HG02970 (cell line): ENCODE data around the gene PDE9A.
"Not testable (repeated sequence)": the region's sequence is repeated elsewhere in the genome, so short reads cannot be mapped to it uniquely, and the experiment has no call there.

Experiments used
- ATAC-seq: cut with Tn5 transposase; IDR thresholded peaks from one replicate; pipeline ENCODE4 v1.9.1; 2021; ENCODE audit warnings: mild to moderate bottlenecking, moderate library complexity, moderate number of reproducible peaks; ENCODE audit not compliant: unreplicated experiment, low FRiP score

Gene PDE9A

GRCh38 chr21:42704861-42705260 lies 51.4 kb downstream of the PDE9A start:
- no peak for ATAC-seq

- ATAC-seq: no peak
Measured at GRCh38 chr21:42705346-42705745, 51.9 kb downstream of the PDE9A start.

- no peak for ATAC-seq
Measured at GRCh38 chr21:42705746-42706374, 52.4 kb downstream of the PDE9A start.

DNA sequence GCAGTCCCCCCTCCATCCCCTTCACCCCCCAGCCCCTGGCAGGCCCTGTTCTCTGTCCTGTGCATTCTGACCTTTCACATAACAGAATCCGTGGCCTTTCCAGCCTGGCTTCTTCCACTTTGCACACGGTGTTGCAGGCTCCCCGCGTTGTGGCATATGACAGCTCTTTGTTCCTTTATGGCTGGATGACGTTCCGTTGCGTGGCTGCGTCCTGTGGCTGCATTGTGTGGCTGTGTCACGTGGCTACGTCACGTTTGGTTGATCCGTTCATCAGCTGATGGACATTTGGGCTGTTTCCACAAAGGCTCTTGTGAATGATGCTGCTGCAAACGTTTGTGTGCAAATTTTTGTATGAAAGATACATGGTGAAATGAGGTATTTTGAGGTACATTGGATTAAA lies 53.3 kb downstream of the PDE9A start:
- no peak for ATAC-seq

- no peak for ATAC-seq
Measured at GRCh38 chr21:42707207-42707830, 53.9 kb downstream of the PDE9A start.

GRCh38 chr21:42708107-42708506 lies 54.7 kb downstream of the PDE9A start:
- no peak for ATAC-seq

DNA sequence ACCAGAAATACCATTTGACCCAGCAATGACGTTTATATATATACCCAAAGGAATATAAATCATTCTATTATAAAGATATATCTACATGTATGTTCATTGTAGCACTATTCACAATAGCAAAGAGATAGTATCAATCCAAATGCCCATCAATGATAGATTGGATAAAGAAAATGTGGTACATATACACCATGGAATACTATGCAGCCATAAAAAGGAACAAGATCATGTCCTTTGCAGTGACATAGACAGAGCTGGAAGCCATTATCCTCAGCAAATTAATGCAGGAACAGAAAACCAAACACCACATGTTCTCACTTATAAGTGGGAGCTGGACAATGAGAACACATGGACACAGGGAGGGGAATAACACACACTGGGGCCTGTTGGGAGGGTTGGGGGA lies 55.5 kb downstream of the PDE9A start:
- ATAC-seq: not testable (repeated sequence)

DNA sequence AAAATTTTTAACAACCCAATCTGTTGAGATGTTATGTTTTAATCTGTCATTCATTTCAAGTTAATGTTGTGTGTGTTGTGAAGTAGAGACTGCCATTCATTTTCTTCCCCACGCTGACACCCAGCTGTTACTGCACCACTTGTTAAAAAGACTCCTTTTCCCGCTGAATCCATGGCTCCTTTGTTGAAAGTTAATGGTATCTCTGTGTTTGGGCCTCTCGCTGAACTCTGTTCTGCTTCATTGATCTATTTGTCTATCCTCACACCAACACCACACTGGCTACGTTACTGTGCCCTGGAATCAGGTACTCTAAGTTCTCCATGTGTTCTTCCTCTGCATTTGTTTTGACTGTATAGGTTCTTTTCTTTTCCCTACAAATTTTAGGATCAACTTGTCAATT lies 58.2 kb downstream of the PDE9A start:
- ATAC-seq: no peak

GRCh38 chr21:42715427-42715826 lies 62.0 kb downstream of the PDE9A start:
- not testable (repeated sequence) for ATAC-seq

GRCh38 chr21:42716074-42716473 lies 62.7 kb downstream of the PDE9A start:
- no peak for ATAC-seq

DNA sequence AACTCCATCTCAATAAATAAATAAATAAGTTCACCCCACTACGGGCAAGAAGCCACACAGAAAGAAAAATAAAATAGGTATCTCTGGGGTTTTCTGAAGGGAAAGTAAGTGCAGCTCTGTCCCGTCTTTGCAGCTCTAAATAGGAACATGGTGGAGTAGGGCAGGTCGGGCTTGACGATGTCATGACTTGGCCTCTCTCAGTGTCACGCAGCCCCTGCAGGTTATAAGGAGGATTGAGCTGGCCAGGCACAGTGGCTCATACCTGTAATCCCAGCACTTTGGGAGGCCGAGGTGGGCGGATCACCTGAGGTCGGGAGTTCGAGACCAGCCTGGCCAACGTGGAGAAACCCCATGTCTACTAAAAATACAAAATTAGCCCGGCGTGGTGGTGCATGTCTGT lies 67.1 kb downstream of the PDE9A start:
- ATAC-seq: not testable (repeated sequence)

GRCh38 chr21:42721341-42721824 lies 68.0 kb downstream of the PDE9A start:
- ATAC-seq: no peak

- ATAC-seq: no peak
Measured at GRCh38 chr21:42722153-42722552, 68.7 kb downstream of the PDE9A start.

- no peak for ATAC-seq
Measured at GRCh38 chr21:42722808-42723473, 69.5 kb downstream of the PDE9A start.

DNA sequence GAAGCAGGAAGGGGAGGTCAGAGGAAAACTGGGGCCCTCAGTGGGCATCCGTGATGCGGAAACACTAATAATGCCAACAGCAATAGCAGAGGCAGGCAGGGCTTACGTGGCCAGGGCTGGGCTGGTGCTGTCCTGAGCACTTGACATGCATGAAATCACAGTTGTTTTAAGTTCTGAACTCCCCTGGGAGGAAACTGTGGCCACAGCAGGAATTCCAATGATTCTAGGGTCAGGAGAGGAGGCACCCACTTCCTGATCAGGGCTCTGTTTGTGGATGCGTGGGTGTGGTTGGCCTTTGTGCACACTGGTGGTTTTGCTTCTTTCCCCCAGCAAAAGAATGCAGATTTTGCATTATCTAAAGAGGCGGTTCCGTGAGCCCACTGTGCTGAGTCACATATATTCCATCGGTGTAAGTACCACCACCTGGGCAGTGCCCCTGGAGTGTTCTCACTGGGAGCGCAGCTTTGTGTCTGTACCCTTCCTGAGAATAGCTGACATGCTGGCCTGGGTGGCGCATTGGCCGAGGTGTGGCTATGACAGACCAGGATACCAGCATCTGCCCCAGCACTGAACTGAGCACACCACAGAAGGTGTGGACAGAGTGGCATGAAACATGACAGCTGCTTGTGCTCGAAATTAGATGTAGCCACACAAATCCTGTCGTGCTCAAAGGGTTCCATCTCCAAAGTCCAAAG lies 71.0 kb downstream of the PDE9A start:
- ATAC-seq: no peak

DNA sequence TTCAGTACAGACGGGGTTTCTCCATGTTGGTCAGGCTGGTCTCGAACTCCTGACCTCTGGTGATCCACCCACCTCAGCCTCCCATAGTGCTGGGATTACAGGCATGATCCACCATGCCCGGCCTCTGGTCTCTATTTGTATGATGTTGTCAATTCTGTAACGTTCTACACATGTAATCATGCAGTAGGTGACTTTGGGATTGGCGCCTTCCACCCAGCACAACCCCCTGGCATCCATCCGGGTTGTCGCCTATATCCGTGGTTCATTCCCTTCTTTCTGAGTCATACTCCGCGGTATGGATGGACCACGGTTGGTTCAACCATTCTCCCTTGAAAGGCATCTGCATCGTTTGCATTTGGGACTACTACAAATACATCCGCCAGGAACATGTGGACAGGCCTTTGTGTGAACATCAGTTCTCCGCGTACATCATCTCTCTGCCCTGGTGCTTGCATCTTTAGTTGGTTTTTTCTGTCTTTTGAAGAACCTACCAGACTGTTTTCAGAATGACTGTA lies 72.1 kb downstream of the PDE9A start:
- no peak for ATAC-seq

- no peak for ATAC-seq
Measured at GRCh38 chr21:42731264-42732032, 78.0 kb downstream of the PDE9A start.

DNA sequence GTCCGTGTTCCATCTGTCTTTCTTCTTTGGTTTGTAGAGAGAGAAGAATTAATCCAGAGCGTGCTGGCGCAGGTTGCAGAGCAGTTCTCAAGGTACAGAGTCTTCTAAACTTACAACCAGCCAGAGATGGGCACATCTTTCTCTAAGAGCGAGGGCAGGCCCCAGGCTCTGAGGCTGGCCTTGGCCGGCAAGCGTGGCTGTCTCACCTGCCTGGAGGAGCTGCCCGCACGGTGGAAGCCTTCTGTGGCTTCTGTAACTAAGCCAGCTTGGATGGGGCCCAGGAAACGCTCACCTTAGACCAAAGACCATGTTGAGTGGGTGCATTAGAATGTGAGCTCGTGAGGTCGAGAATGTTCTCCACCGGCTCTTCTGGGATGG lies 78.6 kb downstream of the PDE9A start:
- ATAC-seq: no peak

GRCh38 chr21:42733037-42733627 lies 79.7 kb downstream of the PDE9A start:
- ATAC-seq: no peak

GRCh38 chr21:42733874-42734273 lies 80.5 kb downstream of the PDE9A start:
- ATAC-seq: no peak
